ENCODE results near the gene PIP5K1B.

GRCh38 chr9:68844157-68844556 lies 139.1 kb downstream of the PIP5K1B start:
- TF ChIP-seq ETS1 (IDR thresholded peaks at IDR 0.05), result no peak
- no peak for TF ChIP-seq EZH2phosphoT487 (IDR thresholded peaks at IDR 0.05; ENCODE audit: unreplicated experiment)
- TF ChIP-seq CTCF (conservative IDR thresholded peaks at IDR 0.05; ENCODE audit: low read depth in 2 of 2), result no peak
- no peak for TF ChIP-seq POLR2AphosphoS5 (IDR thresholded peaks at IDR 0.05; ENCODE audit: low read depth)
- no peak for TF ChIP-seq EZH2 (IDR thresholded peaks at IDR 0.05; ENCODE audit: low read depth, unreplicated experiment)
- TF ChIP-seq CREB1 (CRISPR knock-in tag; IDR thresholded peaks at IDR 0.05; ENCODE audit: low read depth), result no peak
- TF ChIP-seq STAT1 (IDR thresholded peaks at IDR 0.05; ENCODE audit: unreplicated experiment), result no peak
- TF ChIP-seq REST (IDR thresholded peaks at IDR 0.05; ENCODE audit: unreplicated experiment), result no peak
- TF ChIP-seq JUNB (IDR thresholded peaks at IDR 0.05; ENCODE audit: unreplicated experiment), result no peak
- no peak for TF ChIP-seq ZNF331 (CRISPR knock-in tag; IDR thresholded peaks at IDR 0.05; ENCODE audit: low read depth)

Measured in GM23338 (cell line).